Measurements from ENCODE around the gene PARP6. TPM values are rescaled to one million over a fixed set of nuclear protein-coding genes. Genes with fewer than 3 reads are reported as not detected.
A peak's percentile ranks its signal among the peaks of the same experiment; 100 is the strongest.
"Not testable (repeated sequence)": the region's sequence is repeated elsewhere in the genome, so short reads cannot be mapped to it uniquely, and the experiment has no call there.

The PARP6 gene
- polyA plus RNA-seq, 10 donors: 39.4 to 96.6 (median 56.6) TPM

DNA sequence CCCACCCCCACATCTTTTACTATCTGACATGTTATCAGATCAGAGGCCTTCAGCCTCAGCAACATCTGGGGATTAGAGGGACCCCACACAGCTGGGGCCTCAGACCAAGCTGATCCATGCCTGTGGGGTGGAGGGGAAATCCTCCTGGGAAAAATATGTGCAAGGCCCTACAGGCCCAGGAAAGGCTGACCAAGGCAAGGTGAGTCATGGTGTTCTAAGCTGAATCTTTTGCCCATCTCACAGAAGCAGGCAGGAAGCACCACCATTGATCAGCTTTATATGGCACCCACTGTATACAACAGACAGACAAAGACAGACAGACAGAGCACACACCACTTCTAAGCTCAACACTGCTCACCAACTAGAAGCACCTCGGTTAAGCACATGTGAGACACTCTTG lies 12.4 kb upstream of the PARP6 start:
- no peak for DNase-seq

DNA sequence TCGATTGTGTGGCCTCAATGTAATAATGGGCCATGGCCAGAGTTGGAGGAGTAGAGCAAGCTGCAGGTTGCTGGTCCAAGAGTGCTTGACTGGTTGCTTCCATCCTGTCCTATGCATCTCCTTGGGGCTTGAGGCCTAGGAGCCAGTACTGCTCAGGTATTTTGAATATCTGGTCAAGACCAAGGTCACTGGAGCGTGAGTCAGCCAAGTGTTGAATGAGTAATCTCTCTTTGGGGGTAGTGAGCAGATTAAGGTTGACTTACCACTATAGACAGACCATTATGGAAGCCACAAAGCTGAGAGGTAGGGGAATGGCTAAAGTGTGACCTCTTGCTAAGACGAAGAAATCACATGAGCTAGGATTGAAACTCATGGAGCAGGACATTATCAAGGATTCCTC lies 9.4 kb upstream of the PARP6 start:
- no peak for DNase-seq

DNA sequence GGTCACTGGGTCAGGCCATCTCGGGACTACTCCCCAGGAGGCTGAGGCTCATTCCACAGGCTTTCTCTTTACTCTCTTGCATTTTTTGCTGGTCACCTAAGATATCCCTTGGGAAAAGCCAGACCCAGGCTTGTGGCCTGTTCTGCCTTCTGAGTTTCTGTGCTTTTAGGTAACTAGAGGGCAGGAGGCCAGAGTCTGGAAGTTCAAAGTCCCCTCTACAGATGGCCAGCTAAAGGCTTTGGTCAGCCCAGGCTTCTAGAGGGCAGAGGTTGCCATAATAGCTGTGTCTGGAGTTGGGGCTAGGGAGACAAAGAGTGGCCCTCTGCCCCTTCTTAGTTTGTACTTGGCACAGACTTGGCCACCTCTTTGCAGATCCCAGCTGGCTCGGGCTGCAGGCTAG lies 8.4 kb upstream of the PARP6 start:
- DNase-seq: no peak

DNA sequence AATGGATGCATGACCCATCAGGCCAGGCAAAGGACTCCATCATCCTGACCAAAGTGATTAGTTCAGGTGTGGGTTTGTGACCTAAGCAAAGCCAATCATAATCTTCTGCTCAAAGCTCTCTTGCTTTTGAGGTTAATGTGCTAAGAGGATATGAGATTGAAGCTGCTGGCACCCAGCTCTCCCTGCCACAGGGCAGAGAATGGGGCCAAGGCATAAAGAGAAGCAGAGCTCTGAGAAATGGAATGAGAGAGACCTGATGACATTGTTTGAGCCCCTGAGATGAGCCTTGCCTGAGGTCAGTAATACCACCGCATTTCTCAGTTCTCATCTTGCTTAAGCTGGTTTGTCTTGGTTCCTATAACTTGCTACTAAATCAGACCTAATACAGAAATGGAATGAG lies 6.4 kb upstream of the PARP6 start:
- no peak for DNase-seq

DNA sequence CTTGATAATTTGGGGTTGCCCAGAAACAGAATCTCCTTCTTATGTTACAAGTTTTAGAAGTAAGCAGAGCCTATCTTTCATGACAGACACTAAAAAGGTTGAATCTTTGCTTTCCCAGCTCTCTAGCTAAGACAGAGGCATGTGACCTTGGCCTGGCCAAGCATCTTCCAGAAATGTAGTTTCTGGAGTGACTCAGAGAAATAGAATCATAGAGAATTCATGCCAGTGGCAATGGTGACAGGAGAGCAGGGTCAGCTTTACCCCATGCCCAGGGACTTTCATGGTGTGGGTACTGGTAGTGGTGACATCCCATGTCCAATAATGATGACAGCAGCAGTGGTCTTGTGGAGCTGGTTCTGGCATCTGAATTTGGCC lies 4.0 kb upstream of the PARP6 start:
- no peak for DNase-seq

DNA sequence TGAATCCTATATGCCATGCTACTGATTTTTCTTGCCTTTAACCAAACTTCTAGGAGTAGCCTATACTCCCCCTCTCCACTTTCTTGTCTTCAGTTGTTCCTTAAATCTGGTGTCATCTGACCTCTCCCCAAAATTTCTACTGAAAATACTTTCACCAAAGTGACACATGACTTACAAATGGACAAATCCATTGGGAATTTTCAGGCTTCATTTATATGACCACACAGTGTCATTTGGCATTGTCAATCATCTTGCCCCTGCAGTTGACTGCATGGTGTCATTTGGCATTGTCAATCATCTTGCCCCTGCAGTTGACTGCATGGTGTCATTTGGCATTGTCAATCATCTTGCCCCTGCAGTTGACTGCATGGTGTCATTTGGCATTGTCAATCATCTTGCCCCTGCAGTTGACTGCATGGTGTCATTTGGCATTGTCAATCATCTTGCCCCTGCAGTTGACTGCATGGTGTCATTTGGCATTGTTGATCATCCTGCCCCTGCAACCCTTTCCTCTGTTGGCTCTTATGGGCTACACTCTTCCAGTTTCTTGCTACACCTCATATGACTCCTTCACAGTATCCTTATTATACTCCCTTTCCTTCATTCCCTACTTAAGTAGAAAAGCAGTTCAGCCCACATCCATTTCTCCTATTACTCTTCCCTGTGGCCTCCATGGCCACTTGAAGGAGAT lies 3.4 kb upstream of the PARP6 start:
- DNase-seq: not testable (repeated sequence)

DNA sequence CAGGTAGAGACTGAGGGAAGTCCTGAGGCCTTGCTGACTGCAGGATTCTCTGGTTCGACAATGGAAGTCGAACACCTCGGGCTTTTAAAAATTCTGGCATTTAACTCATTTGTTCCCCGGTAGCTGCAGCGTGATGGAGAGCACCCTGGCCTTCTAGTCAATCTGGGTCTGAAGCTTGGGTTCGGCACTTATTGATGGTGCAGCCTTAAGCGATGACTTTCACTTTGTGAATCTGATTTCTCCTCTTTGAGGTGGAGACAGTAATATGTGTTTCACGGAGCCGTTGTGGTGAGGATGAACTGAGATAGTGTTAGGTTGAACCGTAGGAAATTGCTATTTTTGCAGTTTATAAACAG lies 621 bp upstream of the PARP6 start:
- no peak for DNase-seq

DNA sequence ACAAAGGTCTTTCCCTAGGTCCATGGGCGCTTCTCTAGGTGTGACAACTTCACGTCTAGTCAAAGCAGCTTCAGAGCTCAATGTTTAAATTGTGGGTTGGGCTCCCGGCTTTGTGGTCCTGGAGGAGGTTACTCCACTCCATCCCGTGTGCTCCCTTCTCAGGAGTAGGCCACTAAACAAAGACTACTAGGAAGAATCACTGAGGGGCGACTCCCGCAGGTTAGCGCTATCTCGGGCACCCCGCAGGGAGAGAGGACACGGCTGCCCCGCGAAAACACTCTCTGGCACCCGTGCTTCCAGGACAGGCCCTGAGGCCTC lies 500 bp downstream of the PARP6 start:
- peak in 1 of 3 donors; percentile 61 for DNase-seq

DNA sequence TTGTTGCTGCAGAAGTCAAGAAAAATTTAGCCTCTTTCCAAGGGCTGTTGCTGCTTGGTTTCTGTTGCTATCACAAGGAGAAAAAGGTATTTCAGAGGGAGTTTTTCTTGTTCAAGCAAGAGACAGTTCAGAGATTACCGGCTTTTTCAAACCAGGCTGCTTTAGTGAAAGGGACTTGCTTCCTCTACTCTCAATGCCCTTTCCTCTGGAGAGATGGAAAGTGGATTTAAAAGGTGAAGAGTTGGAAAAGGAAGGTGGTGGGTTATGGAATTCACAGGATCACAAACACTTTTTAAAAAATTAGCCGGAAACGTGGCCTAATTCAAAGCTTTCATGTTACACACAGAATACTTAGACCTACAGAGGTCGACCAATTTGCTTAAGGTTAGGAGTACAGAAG lies 1.1 kb downstream of the PARP6 start:
- no peak for DNase-seq

DNA sequence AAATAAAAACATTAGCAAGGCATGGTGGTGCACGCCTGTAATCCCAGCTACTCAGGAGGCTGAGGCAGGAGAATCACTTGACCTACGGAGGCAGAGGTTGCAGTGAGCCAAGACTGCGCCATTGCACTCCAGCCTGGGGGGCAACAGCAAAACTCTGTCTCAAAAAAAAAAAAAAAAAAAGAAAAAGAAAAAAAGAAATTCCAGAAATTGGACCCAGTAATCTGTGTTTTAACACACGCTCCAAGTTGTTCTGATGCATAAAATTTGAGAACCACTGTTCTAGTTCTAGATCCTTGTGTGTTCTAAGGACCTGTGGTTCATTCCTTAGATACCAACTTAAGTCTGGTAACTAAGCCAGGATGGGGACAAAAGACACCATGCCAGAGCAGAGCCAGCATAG lies 2.6 kb downstream of the PARP6 start:
- no peak for DNase-seq

DNA sequence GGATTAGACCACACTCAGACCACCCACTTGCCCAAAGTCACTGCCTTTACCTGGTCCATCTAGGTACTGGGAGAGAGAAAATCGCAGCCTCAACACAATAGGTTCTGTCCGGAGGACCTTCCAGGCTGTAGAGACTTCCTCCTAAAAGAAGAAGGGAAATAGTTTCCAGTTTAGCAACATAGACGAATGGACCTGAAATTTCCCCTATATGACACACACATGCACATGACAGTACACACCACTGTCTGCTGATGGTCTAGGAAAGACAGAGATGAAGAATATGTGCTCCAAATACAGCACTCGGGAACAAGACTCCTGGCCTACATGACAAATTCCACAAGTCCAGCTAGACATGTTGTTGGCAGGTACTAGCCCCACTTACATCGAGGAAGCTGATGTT lies 7.3 kb downstream of the PARP6 start:
- no peak for DNase-seq

DNA sequence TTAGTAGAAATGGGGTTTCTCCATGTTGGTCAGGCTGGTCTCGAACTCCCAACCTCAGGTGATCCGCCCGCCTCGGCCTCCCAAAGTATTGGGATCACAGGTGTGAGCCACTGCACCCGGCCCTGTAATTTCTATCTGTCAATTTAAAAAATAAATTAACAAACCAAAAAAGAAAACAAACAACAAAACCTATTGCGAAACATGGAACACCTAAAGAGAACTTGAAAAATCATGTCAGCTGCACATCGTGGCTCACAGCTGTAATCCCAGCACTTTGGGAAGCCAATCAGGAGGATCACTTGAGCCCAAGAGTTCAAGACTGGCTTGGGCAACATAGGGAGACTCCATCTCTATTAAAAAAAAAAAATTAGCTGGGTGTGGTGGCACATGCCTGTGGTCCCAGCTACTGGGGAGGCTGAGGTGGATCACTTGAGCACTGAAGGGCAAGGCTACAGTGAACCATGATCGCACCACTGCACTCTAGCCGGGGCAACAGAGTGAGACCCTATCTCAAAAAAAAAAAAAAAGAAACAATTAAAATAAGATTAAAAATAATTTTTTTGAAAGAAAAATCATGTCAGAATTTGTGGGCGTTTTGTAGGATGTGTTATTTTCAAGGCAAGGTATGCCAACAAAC lies 19.6 kb downstream of the PARP6 start:
- no peak for DNase-seq

DNA sequence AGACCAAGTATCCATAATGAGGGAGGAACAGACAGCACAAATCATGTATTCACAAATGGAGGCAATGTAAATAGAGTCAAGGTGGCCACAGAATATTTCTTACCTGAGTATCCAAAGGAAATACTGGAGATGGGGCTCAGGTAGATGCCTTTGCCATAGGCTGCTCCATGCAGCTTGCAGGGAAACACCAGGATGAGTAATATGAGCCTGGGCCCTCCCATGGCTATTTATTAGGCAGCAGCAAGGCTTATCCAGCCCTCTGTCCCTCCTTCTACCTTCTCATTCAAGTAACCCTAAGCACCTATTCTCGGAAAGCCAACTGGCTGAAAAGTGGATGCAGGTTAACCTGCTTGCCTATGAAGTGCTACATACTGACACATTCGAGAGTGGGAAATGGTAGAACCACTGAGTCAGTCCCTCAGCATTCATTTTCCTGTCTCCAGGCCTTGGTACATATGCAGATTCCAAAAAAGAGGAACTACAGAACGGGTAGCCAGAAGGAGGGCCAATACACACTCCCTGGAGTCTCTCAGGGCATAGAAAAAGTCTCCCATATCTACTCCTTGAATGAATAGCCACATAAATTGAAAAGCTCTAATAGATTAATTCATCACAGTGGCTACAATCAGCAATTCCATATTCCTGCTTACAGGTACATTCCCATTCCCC lies 23.1 kb downstream of the PARP6 start:
- DNase-seq: no peak

DNA sequence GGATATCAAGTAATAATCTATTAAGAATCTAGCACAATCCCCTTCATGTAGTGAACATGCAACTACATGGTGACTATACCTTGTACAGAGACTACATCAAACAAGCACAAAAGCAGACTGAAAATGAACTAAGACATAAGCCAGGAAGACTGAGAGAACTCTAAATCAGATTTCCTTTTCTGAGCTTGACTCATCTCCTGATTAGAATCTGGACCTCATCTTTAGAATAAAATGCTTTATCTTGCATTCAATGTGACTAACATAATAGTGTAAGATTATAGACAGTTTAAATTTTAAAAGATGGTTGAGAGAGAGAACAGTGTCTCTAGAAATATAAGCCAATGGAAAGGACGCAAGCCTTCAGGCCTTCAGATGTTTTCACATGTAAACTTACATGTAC lies 23.8 kb downstream of the PARP6 start:
- no peak for DNase-seq

DNA sequence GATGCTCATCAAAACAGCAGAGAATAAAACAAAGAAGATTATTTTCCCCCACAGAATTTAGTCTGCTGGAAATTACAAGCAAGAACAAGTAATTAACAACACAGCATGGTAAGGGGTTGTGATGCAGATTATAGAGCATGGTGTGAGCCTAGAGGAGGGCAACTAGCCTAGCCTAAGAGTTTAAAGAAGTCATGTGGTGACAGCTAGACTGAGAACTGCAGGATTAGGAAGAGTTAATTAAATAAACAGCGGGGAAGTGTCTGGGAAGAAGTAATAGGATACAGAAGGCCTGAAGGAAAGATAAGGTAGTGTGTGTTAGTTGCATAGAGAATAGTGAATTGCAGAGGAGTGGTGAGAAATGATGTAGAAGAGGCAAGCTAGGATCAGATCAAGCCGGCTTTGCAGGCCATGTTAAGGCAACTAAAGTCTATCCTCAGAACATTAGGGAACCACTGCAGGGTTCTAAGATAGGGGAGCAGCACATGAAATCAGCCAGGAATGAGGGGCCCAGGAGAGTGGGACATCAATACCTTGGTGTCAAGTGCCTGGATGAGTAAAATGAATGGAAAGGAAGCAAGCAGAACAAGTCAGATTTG lies 29.5 kb downstream of the PARP6 start:
- DNase-seq: no peak

DNA sequence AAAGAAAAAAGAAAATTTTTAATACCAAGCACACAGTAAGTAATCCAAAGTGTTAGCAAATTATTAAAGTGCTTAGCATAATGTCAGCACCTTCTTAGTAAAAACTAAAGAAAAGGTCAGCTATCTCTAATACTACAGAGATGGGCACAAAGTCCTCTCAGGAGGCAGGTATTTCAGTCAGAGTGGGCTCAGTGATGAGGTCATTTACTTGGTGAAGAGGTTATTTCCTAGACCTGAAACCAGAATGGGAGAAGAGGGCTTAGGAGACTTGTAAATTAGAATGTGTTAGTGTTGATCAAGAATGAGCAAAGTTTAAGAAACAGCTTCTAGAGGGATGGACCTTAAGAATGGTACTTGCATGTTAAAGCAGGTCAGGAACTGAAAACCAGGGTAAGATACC lies 32.7 kb downstream of the PARP6 start:
- DNase-seq: no peak

DNA sequence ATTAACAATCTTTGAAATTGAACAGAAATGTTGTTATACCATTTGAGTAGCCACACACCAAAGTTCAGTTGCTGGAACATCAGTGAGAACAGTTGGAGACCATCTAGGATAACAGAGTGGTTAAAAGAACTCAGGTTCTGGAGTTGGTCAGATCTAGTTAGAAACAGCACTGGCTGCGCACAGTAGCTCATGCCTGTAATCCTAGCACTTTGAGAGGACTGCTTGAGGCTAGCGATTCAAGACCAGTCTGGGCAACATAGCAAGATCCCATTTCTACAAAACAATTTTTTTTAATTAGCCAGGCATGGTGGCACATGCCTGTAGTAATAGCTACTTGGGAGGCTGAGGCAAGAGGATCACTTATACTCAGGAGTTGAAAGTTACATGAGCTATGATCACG lies 33.8 kb downstream of the PARP6 start:
- DNase-seq: no peak

DNA sequence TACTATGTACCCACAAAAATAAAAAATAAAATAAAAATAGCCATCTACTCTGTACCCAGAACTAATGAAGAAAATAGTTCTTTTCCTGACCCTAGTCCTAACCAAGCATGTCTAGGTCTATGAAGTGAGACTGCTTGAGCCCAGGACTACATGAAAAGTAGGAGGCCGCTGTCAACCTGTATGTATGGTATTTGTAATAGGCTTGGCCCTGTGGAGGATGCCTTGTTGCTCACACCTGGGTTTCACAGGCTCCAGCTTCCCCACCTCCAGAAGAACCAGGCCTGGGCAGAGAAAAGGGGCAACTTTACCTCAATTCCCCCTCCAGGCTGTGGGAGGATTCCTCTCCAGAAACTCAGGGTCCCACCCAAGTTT lies 34.5 kb downstream of the PARP6 start:
- no peak for DNase-seq

DNA sequence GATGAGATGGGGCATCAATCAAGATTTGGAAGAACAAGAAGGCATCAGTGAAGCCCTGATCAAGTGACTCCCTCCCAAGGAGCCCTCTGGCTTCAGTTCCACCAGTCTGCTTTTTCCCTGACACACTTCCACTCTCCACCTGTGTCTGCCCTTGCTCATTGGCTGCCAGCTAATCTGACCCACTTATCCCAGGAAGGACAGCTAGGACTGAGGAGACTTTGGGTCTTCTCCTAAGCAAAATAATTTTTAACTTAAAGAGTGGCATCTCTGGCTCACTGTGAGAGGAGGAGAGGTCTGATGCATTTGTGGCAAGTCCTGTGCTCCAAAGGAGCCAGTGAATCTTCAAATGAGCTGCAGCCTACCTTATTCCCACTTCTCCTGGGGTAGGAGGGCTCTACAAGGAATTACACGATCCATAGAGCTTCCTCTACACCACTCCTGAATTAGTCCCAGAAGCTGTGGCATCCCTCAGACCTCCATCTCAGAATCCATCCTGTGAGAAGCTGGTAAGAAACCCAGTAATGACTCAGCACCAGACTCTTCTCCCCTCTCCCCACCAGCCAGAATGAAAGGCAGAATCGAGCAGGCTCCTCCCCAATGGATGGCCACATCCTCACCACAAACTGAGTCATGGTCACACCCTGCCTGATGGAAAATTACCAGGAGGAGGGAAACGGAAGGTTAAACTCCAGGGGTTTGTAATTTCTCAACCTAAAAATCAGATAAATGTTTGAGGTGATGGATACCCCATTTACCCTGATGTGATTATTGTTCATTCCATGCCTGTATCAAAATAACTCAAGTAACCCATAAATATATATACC lies 35.1 kb downstream of the PARP6 start:
- DNase-seq: peak in 1 of 3 donors; percentile 92

DNA sequence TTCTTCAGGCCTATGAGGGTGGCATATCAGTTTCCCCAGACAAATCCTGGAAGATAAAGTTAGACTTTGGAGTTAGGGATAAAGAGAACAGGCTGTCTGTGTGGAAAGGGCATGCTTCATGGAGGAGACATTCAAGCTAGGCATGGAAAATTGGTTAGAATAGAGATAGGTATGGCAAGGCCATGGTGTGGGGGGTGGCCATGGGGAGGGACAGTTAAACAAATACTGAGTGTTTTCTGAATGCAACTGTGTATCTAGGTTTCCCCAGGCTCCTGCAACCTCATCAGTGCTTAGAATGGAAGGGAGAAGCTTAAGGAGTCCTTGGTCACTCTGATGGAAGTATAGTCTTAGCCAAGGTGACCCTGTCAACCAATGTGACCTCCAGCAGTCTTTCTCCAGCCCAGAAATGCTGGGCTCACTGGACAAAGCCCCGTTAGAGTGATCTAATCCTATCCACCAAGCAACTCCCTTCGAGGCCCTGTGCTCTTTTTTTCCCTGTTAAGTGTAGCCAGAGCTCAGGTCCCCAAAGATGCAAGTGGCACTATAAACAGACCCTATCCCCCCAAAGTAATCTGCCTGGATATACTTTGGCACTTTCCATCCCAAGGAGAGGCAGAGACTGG lies 35.9 kb downstream of the PARP6 start:
- no peak for DNase-seq

DNA sequence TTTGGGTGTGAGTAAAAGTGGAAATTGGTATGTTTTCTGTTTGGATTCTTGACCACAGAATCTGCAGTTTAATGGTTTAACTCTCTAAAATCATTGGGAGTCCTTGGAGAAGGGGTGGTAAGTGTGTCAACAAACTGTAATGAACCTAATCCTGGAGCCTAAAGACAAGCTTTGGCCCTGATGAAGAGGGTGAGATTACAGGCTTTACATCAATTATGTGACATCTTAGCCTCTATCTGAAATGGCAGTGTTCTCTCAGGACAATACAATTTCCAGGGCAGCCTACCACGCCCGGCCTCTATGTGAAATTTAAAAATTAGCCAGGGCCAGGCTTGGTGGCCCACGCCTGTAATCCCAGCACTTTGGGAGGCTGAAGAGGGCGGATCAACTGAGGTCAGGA lies 37.1 kb downstream of the PARP6 start:
- no peak for DNase-seq

DNA sequence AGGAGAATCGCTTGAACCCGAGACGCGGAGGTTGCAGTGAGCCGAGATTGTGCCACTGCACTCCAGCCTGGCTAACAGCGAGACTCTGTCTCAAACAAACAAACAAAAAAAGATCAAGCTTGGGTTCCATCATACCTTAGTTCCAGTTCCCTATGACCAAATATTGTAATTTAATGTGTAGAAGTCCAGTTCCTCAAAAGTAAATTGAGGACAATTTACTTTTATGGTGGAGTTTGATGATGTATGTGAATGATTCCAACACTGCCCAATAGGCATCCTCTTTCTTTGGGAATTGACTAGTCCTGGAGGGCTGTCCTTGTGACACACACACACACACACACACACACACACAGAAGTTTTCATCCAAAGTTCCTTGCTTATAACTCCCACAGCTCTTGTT lies 38.6 kb downstream of the PARP6 start:
- no peak for DNase-seq

All from muscle of back (tissue), 11 donors.